ENCODE results near the gene RBP2. TPM values are rescaled to one million over a fixed set of nuclear protein-coding genes. Genes with fewer than 3 reads are reported as not detected.
"Not testable (repeated sequence)": the region's sequence is repeated elsewhere in the genome, so short reads cannot be mapped to it uniquely, and the experiment has no call there.

RBP2 gene
- total RNA-seq, 2 experiments from 2014 or later = not detected

- Mint-ChIP-seq H3K36me3 (peaks cover 35% of the 10 kb centered on the region), H3K9me3 (peaks cover 72% of the 10 kb centered on the region)
- DNase-seq, H3K4me1 Mint-ChIP-seq, H3K27ac Mint-ChIP-seq, H3K27me3 Mint-ChIP-seq, H3K4me3 Mint-ChIP-seq: not testable (repeated sequence)
These were observed 63.4 kb downstream of the RBP2 start for GRCh38 chr3:139412891-139413290.

Other genes starting within 250 kb of the RBP2 start
- 10 to 100 TPM; 82.4 to 84.2 TPM for gene MRPS22, start 132.5 kb downstream of the RBP2 start, total RNA-seq
- 10 to 100 TPM; 86.6 to 91.0 TPM for gene COPB2, start 86.9 kb downstream of the RBP2 start, total RNA-seq
- gene RBP1, start 63.2 kb upstream of the RBP2 start, total RNA-seq = not detected
- gene NMNAT3, start 201.5 kb upstream of the RBP2 start, total RNA-seq = 1 to 10 TPM; 3.6 to 5.5 TPM

Data from activated naive CD8-positive, alpha-beta T cell treated with anti-CD3 and anti-CD28 coated beads for 36 hours (primary cell).